Astrocyte (in vitro differentiated cells and primary cell): ENCODE measurements around the gene MYLK2. TPM values are rescaled to one million over a fixed set of nuclear protein-coding genes. Genes with fewer than 3 reads are reported as not detected.

Experiments
- DNase-seq: peaks from one replicate; pipeline ENCODE4 v3.0.0-alpha.2; 2010; ENCODE audit warnings: low read depth
- FAIRE-seq: peaks from 2 replicates; lab custom pipeline; 2011; peaks lifted over from hg19 to GRCh38; lab: Jason Lieb, UNC
- H2AFZ ChIP-seq: 2 replicates; pipeline ENCODE4 v1.6.0; 2012; ENCODE audit warnings: low read depth, low read length, inconsistent platforms
- H3K27ac ChIP-seq: 2 replicates; pipeline ENCODE4 v1.5.1; 2011; ENCODE audit warnings: low read depth, low read length, inconsistent platforms
- H3K27me3 ChIP-seq: 2 replicates; pipeline ENCODE4 v1.6.0; 2011; ENCODE audit warnings: low read length, inconsistent platforms; ENCODE audit not compliant: insufficient read depth
- H3K36me3 ChIP-seq: 2 replicates; pipeline ENCODE4 v1.5.1; 2011; ENCODE audit warnings: low read length, inconsistent platforms; ENCODE audit not compliant: insufficient read depth
- H3K4me1 ChIP-seq: 2 replicates; pipeline ENCODE4 v1.5.1; 2011; ENCODE audit warnings: low read length, inconsistent platforms; ENCODE audit not compliant: insufficient read depth
- H3K4me2 ChIP-seq: 2 replicates; pipeline ENCODE4 v1.6.0; 2012; ENCODE audit warnings: low read length, inconsistent platforms
- H3K4me3 ChIP-seq: 2 replicates; pipeline ENCODE4 v1.5.1; 2011; ENCODE audit warnings: low read depth, mild to moderate bottlenecking, low read length, inconsistent platforms; ENCODE audit not compliant: insufficient read depth
- H3K79me2 ChIP-seq: 2 replicates; pipeline ENCODE4 v1.6.0; 2012; ENCODE audit warnings: mild to moderate bottlenecking, low read length, inconsistent platforms; ENCODE audit not compliant: insufficient read depth
- H3K9ac ChIP-seq: 2 replicates; pipeline ENCODE4 v1.6.0; 2012; ENCODE audit warnings: mild to moderate bottlenecking, low read length, inconsistent platforms
- H3K9me3 ChIP-seq: 2 replicates; pipeline ENCODE4 v1.5.1; 2012; ENCODE audit warnings: low read depth, mild to moderate bottlenecking, low read length, inconsistent platforms; ENCODE audit not compliant: insufficient read depth
- H4K20me1 ChIP-seq: 2 replicates; pipeline ENCODE4 v1.6.0; 2012; ENCODE audit warnings: low read length, inconsistent platforms; ENCODE audit not compliant: insufficient read depth
- H3K27ac Mint-ChIP-seq: one replicate; pipeline ENCODE4 v1.8.0; 2021; ENCODE audit warnings: mild to moderate bottlenecking, mixed read lengths; ENCODE audit not compliant: unreplicated experiment
- H3K27me3 Mint-ChIP-seq: one replicate; pipeline ENCODE4 v1.8.0; 2021; ENCODE audit warnings: low read depth, mixed read lengths; ENCODE audit not compliant: unreplicated experiment
- H3K36me3 Mint-ChIP-seq: one replicate; pipeline ENCODE4 v1.8.0; 2021; ENCODE audit warnings: low read depth, mixed read lengths; ENCODE audit not compliant: unreplicated experiment
- H3K4me1 Mint-ChIP-seq: one replicate; pipeline ENCODE4 v1.8.0; 2021; ENCODE audit warnings: low read depth, mixed read lengths; ENCODE audit not compliant: unreplicated experiment
- H3K4me3 Mint-ChIP-seq: one replicate; pipeline ENCODE4 v1.8.0; 2021; ENCODE audit warnings: mild to moderate bottlenecking, moderate library complexity, mixed read lengths; ENCODE audit not compliant: unreplicated experiment
- H3K9me3 Mint-ChIP-seq: one replicate; pipeline ENCODE4 v1.8.0; 2021; ENCODE audit warnings: mild to moderate bottlenecking, mixed read lengths; ENCODE audit not compliant: unreplicated experiment
- EZH2 ChIP-seq: IDR thresholded peaks from 2 replicates; pipeline ENCODE4 v1.6.1; 2012; ENCODE audit warnings: mild to moderate bottlenecking, low read length, inconsistent platforms; ENCODE audit not compliant: insufficient read depth
- total RNA-seq: library from RNA; stranded (reverse); gene quantifications from 2 replicates; pipeline ENCODE4 v1.2.1, GENCODE V29; 2021
- TF ChIP-seq, protein P1 (sequence below): IDR thresholded peaks from 2 replicates; pipeline ENCODE4 v1.5.1; 2011; ENCODE audit warnings: low read depth, mild to moderate bottlenecking, inconsistent platforms, low read length, moderate library complexity; ENCODE audit not compliant: insufficient read depth

MYLK2 gene
- total RNA-seq, 1 donor from 2014 or later, result 2.1 TPM

DNA sequence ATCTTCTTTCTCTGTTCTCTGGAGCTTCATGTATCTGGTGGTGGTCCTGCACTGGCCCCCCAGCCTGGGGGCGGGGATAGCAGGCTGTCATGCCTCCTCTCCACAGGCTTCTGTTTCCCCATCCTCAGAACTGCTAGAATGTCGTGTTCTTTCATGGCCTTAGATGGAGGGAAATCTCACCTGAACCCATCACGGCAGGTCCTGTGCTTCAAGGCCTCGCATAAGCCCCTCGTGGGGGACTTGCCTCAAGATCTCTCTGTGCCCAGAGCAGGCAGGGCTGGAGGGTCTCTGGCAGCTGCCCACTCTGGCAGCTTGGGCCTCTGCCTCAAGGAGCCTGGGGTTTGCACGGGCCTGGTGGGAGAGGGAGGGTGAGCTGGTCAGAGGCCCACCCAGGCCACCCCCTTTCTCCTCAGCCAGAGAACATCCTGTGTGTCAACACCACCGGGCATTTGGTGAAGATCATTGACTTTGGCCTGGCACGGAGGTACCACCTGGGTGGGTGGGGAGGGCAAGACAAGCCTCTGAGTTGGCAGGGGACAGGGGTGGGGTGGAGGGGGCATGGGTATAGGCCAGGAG lies 11.3 kb downstream of the MYLK2 start:
- Mint-ChIP-seq H3K27me3 (peaks cover 40% of the 10 kb centered on the region), H3K27ac (no peak overlapping the region), H3K4me1 (peaks cover 12% of the 10 kb centered on the region), H3K9me3 (no peaks in the 10 kb centered on the region), H3K36me3 (peaks cover 16% of the 10 kb centered on the region), H3K4me3 (no peak overlapping the region)
- H4K20me1 ChIP-seq, result no peaks in the 10 kb centered on the region
- H3K27ac ChIP-seq, result no peak overlapping the region
- no peak for TF ChIP-seq EZH2
- TF ChIP-seq, protein P1, sequence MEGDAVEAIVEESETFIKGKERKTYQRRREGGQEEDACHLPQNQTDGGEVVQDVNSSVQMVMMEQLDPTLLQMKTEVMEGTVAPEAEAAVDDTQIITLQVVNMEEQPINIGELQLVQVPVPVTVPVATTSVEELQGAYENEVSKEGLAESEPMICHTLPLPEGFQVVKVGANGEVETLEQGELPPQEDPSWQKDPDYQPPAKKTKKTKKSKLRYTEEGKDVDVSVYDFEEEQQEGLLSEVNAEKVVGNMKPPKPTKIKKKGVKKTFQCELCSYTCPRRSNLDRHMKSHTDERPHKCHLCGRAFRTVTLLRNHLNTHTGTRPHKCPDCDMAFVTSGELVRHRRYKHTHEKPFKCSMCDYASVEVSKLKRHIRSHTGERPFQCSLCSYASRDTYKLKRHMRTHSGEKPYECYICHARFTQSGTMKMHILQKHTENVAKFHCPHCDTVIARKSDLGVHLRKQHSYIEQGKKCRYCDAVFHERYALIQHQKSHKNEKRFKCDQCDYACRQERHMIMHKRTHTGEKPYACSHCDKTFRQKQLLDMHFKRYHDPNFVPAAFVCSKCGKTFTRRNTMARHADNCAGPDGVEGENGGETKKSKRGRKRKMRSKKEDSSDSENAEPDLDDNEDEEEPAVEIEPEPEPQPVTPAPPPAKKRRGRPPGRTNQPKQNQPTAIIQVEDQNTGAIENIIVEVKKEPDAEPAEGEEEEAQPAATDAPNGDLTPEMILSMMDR, result no peak
- DNase-seq (no peak), FAIRE-seq (no peak)
- H3K36me3 ChIP-seq, result no peaks in the 10 kb centered on the region
- no peaks in the 10 kb centered on the region for H3K79me2 ChIP-seq
- H3K4me3 ChIP-seq, result no peak overlapping the region
- H3K9me3 ChIP-seq, result no peaks in the 10 kb centered on the region
- peaks cover 4% of the 10 kb centered on the region for H3K4me1 ChIP-seq
- no peak overlapping the region for H2AFZ ChIP-seq
- no peaks in the 10 kb centered on the region for H3K27me3 ChIP-seq
- H3K9ac ChIP-seq, result no peak overlapping the region
- no peak overlapping the region for H3K4me2 ChIP-seq

DNA sequence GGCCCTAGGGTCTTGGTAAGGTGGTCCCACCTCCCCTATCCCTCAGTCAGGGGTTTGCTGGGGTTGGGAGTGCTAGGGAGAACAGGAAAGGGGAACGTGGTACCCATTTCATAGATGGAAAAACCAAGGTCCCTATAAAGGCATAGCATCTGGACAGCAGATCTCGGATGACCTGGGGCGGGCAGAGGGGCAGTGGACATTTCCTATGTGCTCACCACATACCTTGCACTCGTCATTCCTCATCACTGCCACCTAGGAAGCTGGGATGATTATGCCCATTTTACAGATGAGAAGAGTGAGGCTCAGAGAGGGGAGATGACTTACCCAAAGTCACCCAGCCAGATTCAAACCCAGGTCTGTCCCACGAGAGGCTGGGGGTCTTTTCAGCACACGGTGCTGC lies 12.1 kb downstream of the MYLK2 start:
- Histone ChIP-seq H3K4me2 (no peak overlapping the region), H3K27me3 (no peaks in the 10 kb centered on the region), H3K9ac (no peak overlapping the region), H3K27ac (no peak overlapping the region), H3K9me3 (no peaks in the 10 kb centered on the region), H3K36me3 (no peaks in the 10 kb centered on the region), H3K4me1 (peaks cover 11% of the 10 kb centered on the region), H2AFZ (no peak overlapping the region), H3K4me3 (no peak overlapping the region), H3K79me2 (no peaks in the 10 kb centered on the region), H4K20me1 (no peaks in the 10 kb centered on the region)
- DNase-seq, result no peak
- Mint-ChIP-seq H3K27ac (no peak overlapping the region), H3K27me3 (peaks cover 40% of the 10 kb centered on the region), H3K36me3 (peaks cover 16% of the 10 kb centered on the region), H3K4me3 (no peak overlapping the region), H3K9me3 (no peaks in the 10 kb centered on the region), H3K4me1 (peaks cover 18% of the 10 kb centered on the region)
- no peak for FAIRE-seq
- TF ChIP-seq, protein P1, result no peak
- no peak for TF ChIP-seq EZH2

DNA sequence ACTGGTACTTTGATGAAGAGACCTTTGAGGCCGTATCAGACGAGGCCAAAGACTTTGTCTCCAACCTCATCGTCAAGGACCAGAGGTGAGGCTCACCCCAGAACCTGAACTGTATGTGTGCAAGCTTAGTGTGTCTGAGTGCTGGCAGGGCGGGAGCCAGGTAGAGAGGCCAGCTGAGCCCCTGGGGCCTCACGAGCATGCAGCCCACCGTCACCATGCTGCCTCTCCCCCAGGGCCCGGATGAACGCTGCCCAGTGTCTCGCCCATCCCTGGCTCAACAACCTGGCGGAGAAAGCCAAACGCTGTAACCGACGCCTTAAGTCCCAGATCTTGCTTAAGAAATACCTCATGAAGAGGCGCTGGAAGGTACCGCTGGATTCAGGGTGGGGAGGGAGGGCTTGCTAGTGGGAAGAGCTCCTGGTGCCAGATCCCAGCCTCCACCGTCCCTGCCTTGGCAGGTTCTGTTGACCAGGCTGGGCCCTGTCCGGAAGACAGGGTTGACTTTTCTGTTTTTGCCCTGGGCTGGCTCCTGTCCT lies 12.7 kb downstream of the MYLK2 start:
- no peak for TF ChIP-seq EZH2
- Histone ChIP-seq H3K27me3 (no peaks in the 10 kb centered on the region), H3K4me1 (peaks cover 17% of the 10 kb centered on the region), H3K9me3 (no peaks in the 10 kb centered on the region), H3K4me3 (no peak overlapping the region), H3K36me3 (no peaks in the 10 kb centered on the region), H2AFZ (no peak overlapping the region), H3K9ac (no peak overlapping the region), H3K4me2 (no peak overlapping the region), H3K79me2 (no peaks in the 10 kb centered on the region), H4K20me1 (no peaks in the 10 kb centered on the region), H3K27ac (no peak overlapping the region)
- DNase-seq (no peak), FAIRE-seq (no peak)
- Mint-ChIP-seq H3K36me3 (peaks cover 16% of the 10 kb centered on the region), H3K27me3 (peaks cover 40% of the 10 kb centered on the region), H3K9me3 (no peaks in the 10 kb centered on the region), H3K4me3 (no peak overlapping the region), H3K4me1 (peaks cover 24% of the 10 kb centered on the region), H3K27ac (no peak overlapping the region)
